H1 (cell line): ENCODE measurements around the gene SYNJ2. TPM values are rescaled to one million over a fixed set of nuclear protein-coding genes. Genes with fewer than 3 reads are reported as not detected.

ENCODE experiments used
- CTCF ChIA-PET: fragments of 300-600 bp; sonication (Branson Sonifier 250); formaldehyde crosslinking; loops from one replicate; lab custom pipeline; 2021; ENCODE audit not compliant: partially characterized antibody; lab: Charles Lee
- POLR2A ChIA-PET: fragments of 300-600 bp; sonication (Branson Sonifier 250); formaldehyde crosslinking; loops from one replicate; lab custom pipeline; 2021; ENCODE audit warnings: inconsistent platforms; ENCODE audit not compliant: partially characterized antibody; lab: Charles Lee
- DNase-seq, 2 experiments: peaks; one replicate each; pipeline versions ENCODE4 v3.0.0 to v3.0.0-alpha.2; 2010 to 2022; ENCODE audit warnings: low spot score in 2 of 2, low read depth in 1 of 2, mixed read lengths in 1 of 2
- FAIRE-seq: peaks from 2 replicates; lab custom pipeline; 2011; peaks lifted over from hg19 to GRCh38; lab: Jason Lieb, UNC
- H2AFZ ChIP-seq: 2 replicates; pipeline ENCODE4 v1.8.1; 2012; ENCODE audit warnings: low read length, inconsistent platforms
- H2AK5ac ChIP-seq: 2 replicates; pipeline ENCODE4 v1.6.1; 2013; ENCODE audit warnings: low read depth, low read length
- H2BK120ac ChIP-seq: replicated peaks from 2 replicates; pipeline ENCODE3; 2013; ENCODE audit warnings: low read depth, low read length, inconsistent platforms
- H2BK12ac ChIP-seq: 2 replicates; pipeline ENCODE4 v1.6.1; 2013; ENCODE audit warnings: low read depth, low read length
- H2BK15ac ChIP-seq: 2 replicates; pipeline ENCODE4 v1.6.1; 2013; ENCODE audit warnings: low read length
- H2BK20ac ChIP-seq: 2 replicates; pipeline ENCODE4 v1.6.1; 2013; ENCODE audit warnings: low read length
- H2BK5ac ChIP-seq: 2 replicates; pipeline ENCODE4 v1.6.1; 2013; ENCODE audit warnings: low read depth, low read length
- H3K14ac ChIP-seq: 2 replicates; pipeline ENCODE4 v1.6.1; 2013; ENCODE audit warnings: inconsistent platforms; ENCODE audit not compliant: insufficient read length
- H3K18ac ChIP-seq: 2 replicates; pipeline ENCODE4 v1.6.1; 2013; ENCODE audit warnings: low read length; ENCODE audit errors: extremely low read depth
- H3K23ac ChIP-seq: 2 replicates; pipeline ENCODE4 v1.6.1; 2013; ENCODE audit warnings: inconsistent platforms; ENCODE audit not compliant: insufficient read length
- H3K23me2 ChIP-seq: 2 replicates; pipeline ENCODE4 v1.6.1; 2013; ENCODE audit warnings: low read depth, low read length
- H3K27ac ChIP-seq: 2 replicates; pipeline ENCODE4 v1.6.1; 2011; ENCODE audit warnings: low read depth, low read length, inconsistent platforms
- H3K27me3 ChIP-seq, 4 experiments: replicated peaks in 1 of 4; 1 replicate in 1 of 4; 2 replicates in 3 of 4; pipeline versions ENCODE4 v1.6.1 to v1.8.1; 2011 to 2013; ENCODE audit warnings: low read length in 3 of 4, mild to moderate bottlenecking in 3 of 4, inconsistent platforms in 2 of 4, mixed read lengths in 2 of 4, moderate library complexity in 1 of 4; ENCODE audit not compliant: control insufficient read depth in 3 of 4, insufficient read depth in 3 of 4; ENCODE audit errors: extremely low read depth in 1 of 4
- H3K36me3 ChIP-seq, 4 experiments: 2 replicates each; pipeline versions ENCODE4 v1.6.1 to v1.8.1; 2011 to 2013; ENCODE audit warnings: mild to moderate bottlenecking in 4 of 4, low read length in 3 of 4, moderate library complexity in 2 of 4, control low read depth in 1 of 4, inconsistent platforms in 1 of 4; ENCODE audit not compliant: insufficient read depth in 4 of 4, control insufficient read depth in 2 of 4
- H3K4ac ChIP-seq: replicated peaks from 2 replicates; pipeline ENCODE3; 2013; ENCODE audit warnings: low read length, low read depth, mixed read lengths, inconsistent platforms; ENCODE audit not compliant: insufficient read length
- H3K4me1 ChIP-seq, 4 experiments: replicated peaks in 1 of 4; 1 replicate in 1 of 4; 2 replicates in 3 of 4; pipeline versions ENCODE4 v1.6.1 to v1.8.1; 2011 to 2013; ENCODE audit warnings: low read length in 3 of 4, inconsistent platforms in 2 of 4, mixed read lengths in 1 of 4; ENCODE audit not compliant: insufficient read depth in 4 of 4, control insufficient read depth in 3 of 4
- H3K4me2 ChIP-seq, 2 experiments: 2 replicates each; pipeline versions ENCODE4 v1.6.1 to v1.8.1; 2011 to 2013; ENCODE audit warnings: low read depth in 2 of 2, low read length in 2 of 2, control low read depth in 1 of 2, inconsistent platforms in 1 of 2, mild to moderate bottlenecking in 1 of 2; ENCODE audit not compliant: insufficient read depth in 1 of 2
- H3K4me3 ChIP-seq, 4 experiments: fragments of 200-600, 300-600 bp in 1 of 4; sonication (generic), shearing (Covaris generic), sonication (Bioruptor Twin) in 1 of 4; 2 replicates each; pipeline versions ENCODE4 v1.5.1 to v1.8.1; 2011 to 2016; ENCODE audit warnings: low read length in 4 of 4, low read depth in 3 of 4, control low read depth in 2 of 4, inconsistent platforms in 2 of 4, mild to moderate bottlenecking in 2 of 4, mixed read lengths in 1 of 4, moderate library complexity in 1 of 4; ENCODE audit not compliant: insufficient read depth in 2 of 4; ENCODE audit errors: extremely low read depth in 1 of 4
- H3K56ac ChIP-seq: replicated peaks from 2 replicates; pipeline ENCODE3; 2013; ENCODE audit warnings: low read depth, mild to moderate bottlenecking, mixed read lengths, low read length, inconsistent platforms; ENCODE audit not compliant: insufficient read length
- H3K79me1 ChIP-seq: 2 replicates; pipeline ENCODE4 v1.6.1; 2013; ENCODE audit warnings: low read depth, low read length, control low read depth
- H3K79me2 ChIP-seq, 2 experiments: 2 replicates each; pipeline versions ENCODE4 v1.6.1 to v1.8.1; 2012 to 2013; ENCODE audit warnings: low read length in 2 of 2, mild to moderate bottlenecking in 2 of 2, inconsistent platforms in 1 of 2; ENCODE audit not compliant: insufficient read depth in 2 of 2, control insufficient read depth in 1 of 2
- H3K9ac ChIP-seq, 4 experiments: replicated peaks in 1 of 4; 1 replicate in 1 of 4; 2 replicates in 3 of 4; pipeline versions ENCODE4 v1.6.1 to v1.8.1; 2011 to 2013; ENCODE audit warnings: low read depth in 3 of 4, low read length in 3 of 4, control low read depth in 2 of 4, mild to moderate bottlenecking in 2 of 4, moderate library complexity in 2 of 4, inconsistent platforms in 1 of 4; ENCODE audit errors: extremely low read depth in 1 of 4
- H3K9me3 ChIP-seq, 2 experiments: 2 replicates each; pipeline versions ENCODE4 v1.6.1 to v1.8.1; 2012 to 2013; ENCODE audit warnings: mild to moderate bottlenecking in 2 of 2, moderate library complexity in 2 of 2, control low read depth in 1 of 2, inconsistent platforms in 1 of 2, low read depth in 1 of 2, low read length in 1 of 2, mixed read lengths in 1 of 2; ENCODE audit not compliant: insufficient read depth in 2 of 2
- H4K20me1 ChIP-seq, 2 experiments: replicated peaks in 1 of 2; 2 replicates each; pipeline versions ENCODE3 to v1.8.1; 2011 to 2013; ENCODE audit warnings: inconsistent platforms in 2 of 2, low read length in 2 of 2, mild to moderate bottlenecking in 1 of 2; ENCODE audit not compliant: insufficient read depth in 2 of 2, control insufficient read depth in 1 of 2
- H4K5ac ChIP-seq: 2 replicates; pipeline ENCODE4 v1.6.1; 2013; ENCODE audit warnings: low read length, low read depth, mixed read lengths, inconsistent platforms; ENCODE audit not compliant: insufficient read length
- H4K8ac ChIP-seq: 2 replicates; pipeline ENCODE4 v1.8.0; 2013; ENCODE audit warnings: mild to moderate bottlenecking, moderate library complexity, low read length, inconsistent platforms; ENCODE audit not compliant: insufficient read depth; ENCODE audit errors: extremely low read depth
- H4K91ac ChIP-seq: replicated peaks from 2 replicates; pipeline ENCODE3; 2013; ENCODE audit warnings: low read length, mixed read lengths, inconsistent platforms; ENCODE audit not compliant: insufficient read length
- BRCA1 ChIP-seq: IDR thresholded peaks from 2 replicates; pipeline ENCODE4 v1.6.1; 2012; ENCODE audit warnings: low read depth, low read length, improper control_type of control experiment
- WGBS, 2 experiments: shearing (Covaris generic) in 1 of 2; methylation state at CpG; one replicate each; pipeline versions ENCODE4 v1.1.6 to v1.1.7; 2013 to 2015; ENCODE audit warnings: low lambda C conversion rate in 2 of 2, mixed read lengths in 2 of 2, inconsistent platforms in 1 of 2, low coverage in 1 of 2, missing lambda C conversion rate in 1 of 2; ENCODE audit not compliant: insufficient replicate concordance in 2 of 2, insufficient coverage in 1 of 2, insufficient read length in 1 of 2; ENCODE audit errors: extremely low coverage in 1 of 2, missing lambda C conversion rate in 1 of 2; 5-methylcytosine and 5-hydroxymethylcytosine counted together
- polyA plus RNA-seq, 7 experiments: library from polyadenylated mRNA; depleted of rRNA in 3 of 7; stranded (reverse) in 5 of 7; unstranded in 2 of 7; fragments of >200 nt in 5 of 7; fragments of 200-250 nt in 2 of 7; gene quantifications; 1 replicate in 5 of 7; 2 replicates in 1 of 7; 4 replicates in 1 of 7; pipeline versions ENCODE4 v1.2.1 to v1.2.3, GENCODE V29; 2011 to 2013; ENCODE audit warnings: missing spikeins in 2 of 7, mixed read lengths in 2 of 7
- total RNA-seq: library from RNA; stranded (reverse); fragmentation: NEBNext Ultra II Directional; extraction: Animal tissue kit (Norgen Biotek cat#: 25700); gene quantifications from 2 replicates; pipeline ENCODE4 v1.2.1, GENCODE V29; 2021

Gene SYNJ2
- total and polyA plus RNA-seq, 2 of the 8 experiments (the other 6 are each of a cell fraction or from before 2014, with no cell fraction given), result 3.7 to 13.9 TPM

GRCh38 chr6:158018851-158019361 lies 37.2 kb downstream of the SYNJ2 start:
- CTCF ChIA-PET, result no interaction called here
- H3K4me2 ChIP-seq, result no peak overlapping the region
- no peak overlapping the region for H2BK120ac ChIP-seq
- FAIRE-seq (no peak), DNase-seq (no peak)
- no peak overlapping the region for H4K91ac ChIP-seq
- peaks cover 2% of the 10 kb centered on the region for H3K79me1 ChIP-seq
- POLR2A ChIA-PET, result no interaction called here
- H2BK15ac ChIP-seq, result no peak overlapping the region
- H3K27ac ChIP-seq, result no peak overlapping the region
- H3K23me2 ChIP-seq, result no peaks in the 10 kb centered on the region
- no peak overlapping the region for H3K56ac ChIP-seq
- no peak overlapping the region for H2AFZ ChIP-seq
- no peak overlapping the region for H3K14ac ChIP-seq
- no peak overlapping the region for H3K4me3 ChIP-seq
- no peak overlapping the region for H3K23ac ChIP-seq
- no peaks in the 10 kb centered on the region for H3K27me3 ChIP-seq
- no peaks in the 10 kb centered on the region for H3K36me3 ChIP-seq
- H2AK5ac ChIP-seq, result no peak overlapping the region; the same call in 1 of the 2 replicates
- H3K18ac ChIP-seq, result no peak overlapping the region; the same call in 1 of the 2 replicates
- no peak overlapping the region for H2BK12ac ChIP-seq
- H3K9ac ChIP-seq, result no peak overlapping the region; a peak in 1 of 7 replicates
- no peak overlapping the region for H3K4ac ChIP-seq
- H4K5ac ChIP-seq, result no peak overlapping the region
- no peak overlapping the region for H4K8ac ChIP-seq
- WGBS, 2 experiments, result 89% methylated on average over 15 of the region's 15 CpGs; no CpG with 5 or more reads in 1 of the 2 experiments
- H3K79me2 ChIP-seq, result no peaks in the 10 kb centered on the region
- H2BK5ac ChIP-seq, result no peak overlapping the region; the same call in 1 of the 2 replicates
- no peaks in the 10 kb centered on the region for H4K20me1 ChIP-seq
- H3K9me3 ChIP-seq, result no peaks in the 10 kb centered on the region
- H3K4me1 ChIP-seq, result peaks cover 0 to 4% (median 0%) of the 10 kb centered on the region in 4 experiments; a peak in 2 of 7 replicates
- H2BK20ac ChIP-seq, result no peak overlapping the region
- no peak for TF ChIP-seq BRCA1
